Limb (tissue), 2 donors: Measurements from ENCODE around the gene PDZRN4.

Source experiments
- DNase-seq, 2 donors: peaks; one replicate each; pipeline ENCODE4 v3.0.0-alpha.2; 2016; ENCODE audit errors: extremely low spot score in 2 of 2

Gene PDZRN4

DNA sequence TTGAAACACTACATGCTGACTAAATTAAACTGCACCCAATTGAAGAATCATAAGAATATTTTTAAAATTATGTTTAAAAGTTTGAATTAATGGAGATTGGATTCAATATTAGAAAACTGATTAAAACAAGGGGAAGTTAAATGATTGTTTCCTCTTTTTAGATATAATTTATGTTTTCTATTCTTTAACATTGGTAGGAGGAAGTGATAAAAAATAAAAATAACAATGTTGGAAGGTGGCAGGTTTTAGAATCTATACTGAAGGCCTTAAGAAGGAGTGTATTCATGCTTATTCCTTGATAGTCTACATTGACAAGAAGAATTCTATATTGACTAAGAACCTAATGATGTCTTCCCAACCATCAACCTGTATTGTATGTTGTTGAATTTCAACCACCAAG, 168.1 kb downstream of the PDZRN4 start:
- no peak for DNase-seq

DNA sequence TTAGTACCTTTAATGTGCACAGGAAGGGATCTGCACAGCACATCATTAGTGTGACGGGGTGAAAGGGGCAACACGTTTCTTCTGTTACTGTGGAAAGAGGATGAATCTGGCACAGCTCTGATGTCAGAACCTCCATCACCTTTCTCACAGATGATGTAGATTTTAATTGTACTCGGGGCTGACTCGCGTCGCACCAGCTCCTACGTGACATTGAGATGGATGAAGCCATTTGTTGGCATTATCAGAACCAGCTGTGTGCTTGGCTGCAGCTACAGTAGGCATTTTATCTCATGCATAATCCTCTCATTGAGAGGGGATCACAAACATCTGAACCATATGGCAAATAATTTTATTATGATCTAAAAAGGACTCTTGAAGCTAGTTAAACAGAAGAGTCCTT, 173.6 kb downstream of the PDZRN4 start:
- peak; percentile 10 to 24 for DNase-seq

DNA sequence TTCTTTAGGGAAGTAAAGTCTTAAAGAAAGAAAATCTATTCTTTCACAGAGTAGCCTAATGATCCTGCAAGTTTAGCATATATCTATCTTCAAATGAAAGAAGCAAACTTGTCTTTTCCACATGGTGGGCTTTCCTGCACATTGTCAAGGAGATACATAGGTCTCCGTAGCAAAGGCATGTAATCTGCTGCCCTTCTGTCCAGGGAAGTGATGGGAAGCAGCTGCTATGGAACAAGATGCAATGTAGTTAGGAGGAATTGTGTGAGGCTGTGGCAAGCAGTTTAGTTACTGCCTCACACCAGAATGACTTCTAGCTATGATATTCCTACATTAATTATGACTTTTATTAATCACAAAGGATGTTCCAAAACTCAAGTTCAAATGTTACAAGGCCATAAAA, 174.4 kb downstream of the PDZRN4 start:
- DNase-seq: peak in 1 of 2 donors; percentile 40

DNA sequence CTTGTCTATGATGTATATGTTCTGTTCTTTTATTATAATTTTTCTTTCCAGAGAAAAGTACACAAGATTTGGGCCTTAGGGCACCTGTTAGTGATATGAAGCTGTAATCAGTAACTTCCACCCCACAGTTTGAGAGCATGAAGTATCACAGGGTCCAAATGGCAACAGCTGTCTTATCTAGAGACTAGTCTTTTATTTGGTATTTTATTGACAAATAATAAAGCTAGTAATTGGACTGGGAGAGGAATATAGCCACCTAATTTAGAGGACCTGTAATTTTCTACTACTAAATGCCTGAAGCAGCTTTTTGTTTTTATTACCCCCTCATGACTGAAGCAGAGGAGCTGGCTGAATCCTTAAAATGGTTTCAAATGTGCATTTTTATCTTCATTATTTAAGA, 174.8 kb downstream of the PDZRN4 start:
- DNase-seq: no peak

DNA sequence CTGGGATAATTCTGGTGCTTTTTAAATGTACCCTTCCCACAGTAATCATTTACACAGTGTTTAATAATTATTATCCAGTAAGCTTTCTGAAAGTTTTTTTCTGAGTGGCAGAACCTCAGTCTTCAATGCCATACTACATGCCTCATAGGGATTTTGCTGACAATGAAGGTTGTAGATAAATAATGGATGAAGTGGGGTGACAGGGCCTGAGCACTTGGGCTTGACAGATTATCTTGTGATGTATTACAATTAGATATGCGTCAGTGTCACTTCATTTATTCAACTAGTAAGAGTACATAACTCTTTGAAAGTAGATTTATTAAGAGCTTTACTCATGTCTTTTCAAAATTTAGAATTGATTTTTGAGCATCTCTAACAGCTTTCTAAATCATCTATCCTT, 176.1 kb downstream of the PDZRN4 start:
- no peak for DNase-seq

DNA sequence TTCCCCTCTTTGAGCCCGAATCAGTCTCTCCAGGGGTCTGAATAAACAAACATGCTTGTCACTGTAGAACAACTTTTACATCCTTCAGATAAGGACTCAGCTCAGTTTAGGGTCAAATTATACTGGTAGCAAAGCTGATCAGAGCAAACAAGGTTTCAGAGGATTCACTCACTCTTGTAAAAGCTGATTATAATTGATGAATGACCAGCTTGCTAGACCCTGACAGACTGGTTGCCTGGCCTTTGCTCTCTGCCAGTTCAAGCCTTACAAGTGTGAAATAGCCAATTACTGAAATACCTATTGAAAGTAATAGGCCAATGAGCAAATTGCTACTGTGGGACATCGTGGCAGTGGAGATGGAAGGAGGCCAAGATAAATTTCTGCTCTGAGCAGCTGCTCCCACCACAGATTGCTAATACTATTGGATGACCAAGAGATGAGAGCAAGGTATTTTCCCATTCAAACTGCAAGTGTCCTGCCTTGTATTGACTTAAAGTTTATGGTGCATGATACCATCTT, 177.6 kb downstream of the PDZRN4 start:
- DNase-seq: peak in 1 of 2 donors; percentile 29

DNA sequence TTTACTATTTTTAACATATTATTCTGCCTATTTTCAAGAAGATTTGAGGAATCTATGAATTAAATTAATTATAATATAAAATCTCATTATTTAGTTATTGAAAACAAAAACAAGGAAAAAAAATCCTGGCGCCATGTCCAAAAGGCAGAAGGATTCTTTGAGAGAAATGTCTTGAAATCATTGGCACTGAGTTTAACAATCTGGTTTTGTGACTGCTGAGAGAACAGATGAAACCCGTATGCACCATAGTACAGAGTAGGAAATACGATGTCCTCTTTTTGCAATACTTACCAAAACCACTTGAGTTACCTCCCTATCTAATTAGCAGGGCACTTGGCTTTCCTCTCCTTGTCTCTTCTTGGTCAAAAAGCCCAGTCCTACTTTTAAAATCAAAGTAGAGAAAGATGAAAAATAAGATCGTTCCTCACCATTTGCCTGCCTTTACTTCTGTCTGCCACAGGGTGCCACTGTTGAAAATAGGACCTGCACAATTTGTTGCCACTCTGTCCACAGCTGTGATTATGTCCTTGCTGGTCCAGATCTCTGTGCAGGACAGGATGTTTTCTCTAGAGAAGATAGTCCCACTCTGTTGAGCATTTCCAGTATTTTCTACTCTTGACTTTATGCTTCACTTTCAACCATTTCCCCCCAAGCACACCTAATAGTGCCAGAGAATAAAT, 179.7 kb downstream of the PDZRN4 start:
- DNase-seq: no peak

DNA sequence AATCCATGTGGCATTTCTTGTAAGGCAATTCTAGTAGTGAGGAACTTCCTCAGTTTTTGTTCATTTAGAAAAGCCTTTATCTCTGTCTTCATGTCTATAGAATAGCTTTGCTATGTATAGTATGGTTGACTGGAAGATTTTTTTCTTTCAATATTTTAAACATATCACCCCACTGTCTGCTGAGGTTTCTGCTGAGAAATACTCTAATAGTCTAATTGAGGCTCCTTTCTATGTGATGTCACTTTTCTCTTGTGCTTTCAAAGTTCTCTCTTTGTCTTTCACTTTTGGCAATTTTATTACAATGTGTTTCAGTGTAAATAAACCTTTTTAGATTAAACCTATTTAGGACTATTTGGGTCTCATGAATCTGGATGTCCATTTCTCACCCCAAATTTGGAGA, 192.8 kb downstream of the PDZRN4 start:
- DNase-seq: no peak

DNA sequence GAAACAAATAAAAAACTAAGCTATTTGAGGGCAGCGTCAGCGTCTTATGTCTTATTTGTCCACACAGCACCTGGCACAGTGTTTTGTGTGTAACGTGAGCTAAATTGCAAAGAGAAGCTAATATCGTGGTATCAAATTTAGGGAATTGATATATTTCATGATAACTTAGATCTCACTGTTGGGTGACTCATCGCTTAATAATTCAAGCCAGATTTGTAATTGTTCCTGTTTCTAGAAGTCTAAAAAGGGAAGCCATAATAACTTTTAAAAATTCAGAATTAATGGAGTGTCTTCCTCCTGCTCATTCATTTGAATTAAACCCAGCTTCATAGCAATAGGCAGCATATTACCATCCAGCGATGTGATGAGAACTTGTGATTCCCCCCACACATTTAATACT, 214.7 kb downstream of the PDZRN4 start:
- DNase-seq: no peak

DNA sequence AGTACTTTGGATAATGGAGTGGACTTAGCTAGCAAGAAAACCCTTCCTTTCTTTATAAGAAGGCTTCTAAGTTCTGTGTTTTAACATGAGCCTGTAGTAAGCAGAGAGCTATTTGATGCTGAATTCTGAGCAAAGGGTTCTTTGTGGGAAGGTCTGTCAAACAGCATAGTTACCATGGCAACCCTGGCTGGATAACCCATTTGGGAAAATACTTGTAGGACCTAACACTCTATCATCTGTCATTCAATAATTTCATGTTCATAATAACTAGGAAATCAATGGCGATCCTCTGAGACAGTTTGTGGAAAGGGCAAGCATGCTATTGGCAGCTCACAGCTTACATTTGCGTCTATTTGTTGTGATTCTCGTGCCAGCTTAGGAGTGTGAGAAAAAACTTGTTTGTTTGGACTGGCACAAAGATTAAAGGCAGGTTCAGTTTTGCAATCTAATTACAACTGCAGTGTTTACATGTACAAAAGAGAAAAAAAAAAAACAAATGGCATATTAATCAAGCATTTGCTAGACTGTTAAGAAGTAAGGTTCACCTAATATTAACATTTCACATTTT, 219.2 kb downstream of the PDZRN4 start:
- DNase-seq: peak in 1 of 2 donors; percentile 31

DNA sequence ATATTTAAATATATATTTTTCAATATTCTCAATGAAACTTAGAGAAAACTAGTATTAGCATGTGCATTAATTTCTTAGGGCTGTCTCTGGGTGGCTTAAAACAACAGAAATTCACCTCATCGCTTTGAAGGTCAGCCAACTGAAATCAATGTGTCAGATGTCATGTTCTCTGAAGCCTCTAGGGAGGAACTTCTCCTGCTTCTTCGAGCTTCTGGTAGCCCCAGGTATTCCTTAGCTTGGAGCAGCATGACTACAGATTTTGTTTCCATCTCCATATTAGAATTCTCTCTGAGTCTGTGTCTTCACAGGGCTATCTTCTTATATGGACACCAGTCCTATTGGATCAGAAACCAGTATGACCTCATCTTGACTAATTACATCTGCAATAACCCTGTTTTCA, 221.5 kb downstream of the PDZRN4 start:
- no peak for DNase-seq

DNA sequence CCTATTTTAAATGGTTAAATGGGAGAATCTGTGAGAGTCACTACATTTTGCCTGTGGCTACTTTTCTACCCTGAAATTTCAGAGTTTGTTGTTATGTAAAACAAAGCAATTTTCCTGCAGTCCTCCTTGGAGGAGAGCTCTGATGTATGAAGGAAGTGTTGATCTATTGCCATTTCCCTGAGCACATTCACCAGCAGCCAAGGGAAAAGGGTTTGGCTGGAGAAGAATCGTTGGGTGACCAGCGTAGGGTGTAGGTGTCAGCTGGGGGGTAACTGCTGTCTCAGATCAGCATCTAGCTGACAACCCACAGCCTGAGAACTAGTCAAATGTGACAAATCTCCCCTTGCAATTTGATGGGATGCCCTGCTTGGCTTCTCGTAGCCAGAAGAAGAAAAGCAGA, 230.5 kb downstream of the PDZRN4 start:
- no peak for DNase-seq

DNA sequence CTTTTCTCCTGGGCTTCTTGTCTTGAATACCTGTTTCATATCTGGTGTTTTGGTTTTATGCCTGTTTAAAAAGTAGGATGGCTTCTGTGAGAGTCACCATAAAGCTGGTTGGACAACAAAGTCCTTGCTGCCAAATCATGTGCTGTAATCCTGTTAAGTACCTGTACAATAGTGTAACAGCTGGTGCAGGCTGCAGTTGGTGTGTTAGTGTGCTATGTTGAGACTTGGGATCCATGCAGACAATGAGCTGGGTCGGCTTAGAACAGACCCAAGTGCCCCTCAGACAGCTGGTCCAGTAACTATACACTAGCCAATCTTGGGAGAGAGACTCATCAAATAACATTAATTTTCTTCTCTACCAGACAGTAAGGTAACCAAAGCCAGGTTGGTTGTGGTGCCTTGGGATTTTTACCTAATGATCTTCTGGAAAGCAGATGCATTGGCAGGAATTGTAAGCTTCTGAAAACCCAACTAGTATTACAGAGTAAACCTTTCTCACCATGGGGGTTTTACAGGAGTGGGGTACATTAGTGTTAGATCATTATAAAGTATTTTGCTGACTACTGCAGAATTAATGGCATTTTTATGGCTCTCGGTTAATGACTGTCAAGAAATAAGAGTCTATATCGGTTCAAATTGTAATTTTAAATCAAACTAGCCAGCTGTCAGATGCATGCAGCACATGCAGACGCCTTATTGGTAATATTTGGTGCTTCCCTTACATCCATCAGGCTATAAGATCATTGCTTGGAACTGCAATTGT, 231.2 kb downstream of the PDZRN4 start:
- DNase-seq: peak in 1 of 2 donors; percentile 28

DNA sequence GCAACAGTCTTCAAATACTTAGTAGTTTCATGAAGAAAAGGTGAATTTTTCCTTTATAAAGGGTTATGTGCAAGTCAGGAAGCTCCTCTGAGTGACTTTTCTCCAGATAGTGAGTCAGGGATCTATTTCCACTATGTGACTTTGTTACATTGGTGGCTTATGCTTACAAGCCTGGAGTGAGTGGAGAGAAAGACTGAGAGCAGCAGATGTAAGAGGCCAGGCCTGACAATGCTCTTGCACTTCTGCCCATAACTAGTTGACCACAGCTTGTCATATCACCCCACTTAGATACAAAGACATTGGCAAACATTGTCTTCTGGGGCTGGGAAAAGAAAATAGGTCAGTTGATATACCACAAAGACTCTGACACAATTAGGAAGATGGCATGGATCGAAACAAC, 236.5 kb downstream of the PDZRN4 start:
- no peak for DNase-seq

DNA sequence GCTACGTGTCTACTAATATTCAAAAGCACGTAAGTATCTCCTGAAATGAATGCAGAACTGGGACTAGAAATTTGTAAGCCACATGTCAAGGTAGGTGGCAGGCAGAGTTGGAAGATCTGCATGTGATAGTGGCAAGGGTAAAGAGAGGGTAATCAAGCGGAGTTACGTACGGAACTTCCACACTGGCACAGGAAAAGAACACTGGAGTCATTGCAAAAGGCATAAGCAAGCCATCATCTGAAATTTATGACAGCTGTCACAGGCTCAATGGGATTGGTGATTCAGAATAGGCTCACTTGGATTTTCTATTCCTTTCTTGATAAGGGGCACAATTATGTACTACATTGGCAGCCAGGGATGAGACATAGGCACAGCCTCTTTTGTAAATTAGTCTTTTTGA, 245.3 kb downstream of the PDZRN4 start:
- no peak for DNase-seq

DNA sequence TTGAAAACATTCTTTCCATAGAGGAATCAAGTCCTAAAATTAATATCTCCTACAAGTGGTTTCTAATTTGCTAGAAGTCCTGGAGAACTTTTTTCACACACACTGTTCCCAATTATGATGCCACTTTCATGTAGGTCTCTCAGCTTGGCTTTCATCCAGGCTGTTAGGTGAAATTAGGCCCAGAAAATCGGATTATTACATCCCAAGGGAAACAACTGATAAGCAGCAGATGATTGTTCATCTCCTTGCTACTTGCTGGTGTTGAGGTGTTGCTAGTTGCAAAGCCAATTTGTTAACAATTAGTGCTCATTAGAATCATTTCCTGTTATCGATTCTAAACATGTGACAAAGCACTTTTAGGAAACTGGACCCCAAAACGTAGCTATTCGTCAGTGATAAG, 248.0 kb downstream of the PDZRN4 start:
- no peak for DNase-seq

DNA sequence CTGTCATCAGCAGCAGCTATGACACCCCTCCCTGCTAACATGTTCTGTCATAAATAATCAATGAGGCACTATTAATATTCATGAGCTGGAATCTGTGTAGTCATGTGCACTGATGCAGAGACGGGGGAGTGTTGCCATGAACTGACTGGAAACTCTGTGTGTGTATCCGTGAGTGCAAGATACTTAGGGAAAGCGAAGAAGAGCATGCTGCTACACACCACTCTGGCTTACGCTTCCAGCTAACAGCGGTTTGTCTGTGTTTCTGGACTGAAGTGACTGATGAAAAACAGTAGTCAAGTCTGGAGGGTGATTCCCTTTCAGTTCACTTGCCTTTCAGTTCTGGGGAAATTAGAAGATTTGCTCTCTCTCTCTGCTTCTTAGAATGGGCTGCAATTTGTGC, 249.4 kb downstream of the PDZRN4 start:
- DNase-seq: peak in 1 of 2 donors; percentile 8

DNA sequence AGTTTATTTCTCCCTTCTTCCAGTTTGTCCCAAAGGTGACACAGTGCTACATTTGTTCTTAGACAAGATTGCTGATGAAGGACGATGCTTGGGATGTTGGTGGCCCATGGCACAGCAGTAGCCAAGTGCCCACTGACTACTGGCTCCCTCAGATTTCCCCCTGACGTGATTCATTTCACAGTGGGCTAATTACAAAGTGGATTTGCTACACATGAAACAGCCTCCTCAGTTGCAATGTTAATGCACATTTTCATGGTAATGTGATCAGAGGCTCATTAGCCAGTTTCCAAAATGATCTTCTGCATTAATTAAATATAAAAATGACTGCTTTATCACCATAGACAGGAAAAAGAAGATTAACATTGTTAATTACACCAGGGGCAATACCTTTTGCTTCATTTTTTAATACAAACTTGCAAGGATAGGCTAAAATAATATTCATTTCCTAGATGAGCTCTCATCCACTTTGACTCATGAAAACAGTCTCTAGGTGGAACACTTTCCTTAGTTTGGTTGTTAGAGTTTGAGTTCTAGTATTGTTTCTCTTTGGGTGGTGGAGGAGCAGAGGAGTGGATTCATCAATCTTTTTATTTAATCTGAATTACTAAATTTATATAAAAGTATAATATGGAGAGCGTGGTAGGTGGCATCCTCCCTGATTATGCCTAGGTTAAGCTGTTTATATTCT, 250.9 kb downstream of the PDZRN4 start:
- no peak for DNase-seq

DNA sequence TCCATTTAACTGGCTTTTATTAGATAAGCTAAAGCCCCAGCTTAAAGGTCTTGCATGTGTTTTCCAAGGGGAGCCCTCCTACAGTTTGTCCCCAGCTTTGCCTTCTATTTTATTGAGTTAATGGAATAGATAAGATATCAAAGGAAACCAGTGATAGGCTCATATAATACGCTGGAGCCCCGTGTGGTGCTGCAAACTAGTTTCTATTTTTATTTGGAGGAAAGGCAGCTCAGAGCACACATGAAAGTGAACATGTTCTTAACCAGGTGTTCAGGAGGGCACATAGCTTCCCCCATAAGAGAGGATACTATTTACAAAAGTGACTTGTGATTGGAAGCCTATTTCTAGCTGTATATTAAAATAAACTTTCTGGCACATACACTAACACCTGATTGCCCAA, 251.7 kb downstream of the PDZRN4 start:
- DNase-seq: no peak

DNA sequence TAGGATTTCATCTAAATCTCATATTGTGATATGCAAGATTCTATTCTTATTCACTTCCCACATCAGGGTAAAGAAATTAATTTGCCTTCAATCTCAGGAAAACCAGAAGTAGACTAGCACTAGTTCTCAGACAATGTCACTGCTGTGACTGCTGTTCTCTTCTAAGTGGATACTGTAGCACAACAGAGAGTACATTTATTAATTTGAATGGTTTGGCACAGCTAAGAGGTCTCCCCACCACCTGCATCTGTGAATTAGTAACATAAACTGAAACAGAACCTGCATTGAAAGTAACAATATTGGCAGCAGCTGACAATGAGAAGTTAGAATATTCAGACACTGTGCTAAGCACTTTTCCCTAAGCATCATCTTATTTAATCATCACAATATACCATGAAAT, 253.1 kb downstream of the PDZRN4 start:
- DNase-seq: no peak

DNA sequence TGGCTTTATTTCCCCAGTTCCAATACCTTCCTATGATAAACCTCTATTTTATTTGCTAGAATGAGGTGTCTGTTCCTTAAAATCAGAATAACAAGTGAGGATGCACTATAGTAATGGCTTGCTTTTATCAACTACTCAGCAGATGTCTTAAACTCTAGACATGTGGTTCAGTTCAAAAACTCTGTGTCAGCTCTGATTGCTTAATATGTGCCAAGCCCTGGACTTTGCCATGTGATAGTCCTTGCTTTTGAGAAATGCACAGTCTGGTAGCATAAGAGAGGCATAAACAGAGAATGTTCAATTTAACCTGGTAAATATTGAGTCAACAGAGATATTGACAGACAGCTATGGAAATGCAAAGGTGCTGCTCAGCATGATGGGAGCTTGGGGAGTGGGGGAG, 254.8 kb downstream of the PDZRN4 start:
- no peak for DNase-seq

DNA sequence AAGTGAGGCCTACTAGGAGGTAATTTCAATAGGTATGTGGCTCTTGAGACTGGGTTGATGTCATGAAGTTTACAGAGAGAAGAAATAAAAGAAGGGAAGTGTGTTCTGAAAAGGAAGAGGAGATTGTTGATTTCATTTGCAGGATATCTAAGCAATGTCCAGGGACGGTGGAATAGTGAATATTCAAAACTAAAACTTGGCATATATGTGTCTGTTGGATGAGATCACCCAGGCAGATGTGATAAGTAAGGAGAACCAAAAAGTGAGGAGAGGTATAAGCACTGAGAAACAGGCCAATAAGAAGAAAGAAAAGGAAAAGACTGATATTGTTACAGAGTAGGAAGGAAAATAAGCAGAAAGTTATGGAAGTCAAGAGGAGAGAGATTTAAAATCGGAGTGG, 255.6 kb downstream of the PDZRN4 start:
- no peak for DNase-seq
